HG02759 (cell line): ENCODE measurements around the gene ARRDC4.
"Not testable (repeated sequence)": the region's sequence is repeated elsewhere in the genome, so short reads cannot be mapped to it uniquely, and the experiment has no call there.

Experiments
- ATAC-seq: cut with Tn5 transposase; IDR thresholded peaks from one replicate; pipeline ENCODE4 v1.9.1; 2021; ENCODE audit warnings: mild to moderate bottlenecking, moderate library complexity; ENCODE audit not compliant: unreplicated experiment

Gene ARRDC4

GRCh38 chr15:97963779-97964178 is 3.3 kb downstream of the ARRDC4 start:
- ATAC-seq = no peak

- no peak for ATAC-seq
Measured at GRCh38 chr15:97966246-97966645, 5.7 kb downstream of the ARRDC4 start.

- ATAC-seq = no peak
Measured at GRCh38 chr15:97966924-97967620, 6.6 kb downstream of the ARRDC4 start.

- no peak for ATAC-seq
Measured at GRCh38 chr15:97967881-97968280, 7.4 kb downstream of the ARRDC4 start.

GRCh38 chr15:97968380-97968779 is 7.9 kb downstream of the ARRDC4 start:
- no peak for ATAC-seq

- no peak for ATAC-seq
Measured at GRCh38 chr15:97972366-97972765, 11.9 kb downstream of the ARRDC4 start.

GRCh38 chr15:97976129-97976528 is 15.6 kb downstream of the ARRDC4 start:
- no peak for ATAC-seq

GRCh38 chr15:97976766-97977503 is 16.4 kb downstream of the ARRDC4 start:
- no peak for ATAC-seq

- ATAC-seq = no peak
Measured at GRCh38 chr15:97977734-97978133, 17.2 kb downstream of the ARRDC4 start.

GRCh38 chr15:97978401-97979139 is 18.1 kb downstream of the ARRDC4 start:
- no peak for ATAC-seq

- ATAC-seq = no peak
Measured at GRCh38 chr15:97979140-97979520, 18.6 kb downstream of the ARRDC4 start.

- ATAC-seq = no peak
Measured at GRCh38 chr15:97981058-97981457, 20.6 kb downstream of the ARRDC4 start.

GRCh38 chr15:97981758-97982157 is 21.3 kb downstream of the ARRDC4 start:
- ATAC-seq = no peak

GRCh38 chr15:97984157-97984556 is 23.7 kb downstream of the ARRDC4 start:
- no peak for ATAC-seq

- ATAC-seq = not testable (repeated sequence)
Measured at GRCh38 chr15:97985979-97986378, 25.5 kb downstream of the ARRDC4 start.

- no peak for ATAC-seq
Measured at GRCh38 chr15:97986781-97987180, 26.3 kb downstream of the ARRDC4 start.

- no peak for ATAC-seq
Measured at GRCh38 chr15:97989299-97989698, 28.8 kb downstream of the ARRDC4 start.

GRCh38 chr15:97991972-97992541 is 31.6 kb downstream of the ARRDC4 start:
- no peak for ATAC-seq

GRCh38 chr15:97992823-97993222 is 32.3 kb downstream of the ARRDC4 start:
- no peak for ATAC-seq

- no peak for ATAC-seq
Measured at GRCh38 chr15:97993310-97993738, 32.8 kb downstream of the ARRDC4 start.

- ATAC-seq = no peak
Measured at GRCh38 chr15:97994236-97994635, 33.7 kb downstream of the ARRDC4 start.
